H1 (cell line): Measurements from ENCODE around the gene STIM2. TPM values are rescaled to one million over a fixed set of nuclear protein-coding genes. Genes with fewer than 3 reads are reported as not detected.

Experiments used
- CTCF ChIA-PET: fragments of 300-600 bp; sonication (Branson Sonifier 250); formaldehyde crosslinking; loops from one replicate; lab custom pipeline; 2021; ENCODE audit not compliant: partially characterized antibody; lab: Charles Lee
- POLR2A ChIA-PET: fragments of 300-600 bp; sonication (Branson Sonifier 250); formaldehyde crosslinking; loops from one replicate; lab custom pipeline; 2021; ENCODE audit warnings: inconsistent platforms; ENCODE audit not compliant: partially characterized antibody; lab: Charles Lee
- DNase-seq, 2 experiments: peaks; one replicate each; pipeline versions ENCODE4 v3.0.0 to v3.0.0-alpha.2; 2010 to 2022; ENCODE audit warnings: low spot score in 2 of 2, low read depth in 1 of 2, mixed read lengths in 1 of 2
- FAIRE-seq: peaks from 2 replicates; lab custom pipeline; 2011; peaks lifted over from hg19 to GRCh38; lab: Jason Lieb, UNC
- H2AFZ ChIP-seq: 2 replicates; pipeline ENCODE4 v1.8.1; 2012; ENCODE audit warnings: low read length, inconsistent platforms
- H2AK5ac ChIP-seq: 2 replicates; pipeline ENCODE4 v1.6.1; 2013; ENCODE audit warnings: low read depth, low read length
- H2BK120ac ChIP-seq: replicated peaks from 2 replicates; pipeline ENCODE3; 2013; ENCODE audit warnings: low read depth, low read length, inconsistent platforms
- H2BK12ac ChIP-seq: 2 replicates; pipeline ENCODE4 v1.6.1; 2013; ENCODE audit warnings: low read depth, low read length
- H2BK15ac ChIP-seq: 2 replicates; pipeline ENCODE4 v1.6.1; 2013; ENCODE audit warnings: low read length
- H2BK20ac ChIP-seq: 2 replicates; pipeline ENCODE4 v1.6.1; 2013; ENCODE audit warnings: low read length
- H2BK5ac ChIP-seq: 2 replicates; pipeline ENCODE4 v1.6.1; 2013; ENCODE audit warnings: low read depth, low read length
- H3K14ac ChIP-seq: 2 replicates; pipeline ENCODE4 v1.6.1; 2013; ENCODE audit warnings: inconsistent platforms; ENCODE audit not compliant: insufficient read length
- H3K18ac ChIP-seq: 2 replicates; pipeline ENCODE4 v1.6.1; 2013; ENCODE audit warnings: low read length; ENCODE audit errors: extremely low read depth
- H3K23ac ChIP-seq: 2 replicates; pipeline ENCODE4 v1.6.1; 2013; ENCODE audit warnings: inconsistent platforms; ENCODE audit not compliant: insufficient read length
- H3K23me2 ChIP-seq: 2 replicates; pipeline ENCODE4 v1.6.1; 2013; ENCODE audit warnings: low read depth, low read length
- H3K27ac ChIP-seq: 2 replicates; pipeline ENCODE4 v1.6.1; 2011; ENCODE audit warnings: low read depth, low read length, inconsistent platforms
- H3K27me3 ChIP-seq, 4 experiments: replicated peaks in 1 of 4; 1 replicate in 1 of 4; 2 replicates in 3 of 4; pipeline versions ENCODE4 v1.6.1 to v1.8.1; 2011 to 2013; ENCODE audit warnings: low read length in 3 of 4, mild to moderate bottlenecking in 3 of 4, inconsistent platforms in 2 of 4, mixed read lengths in 2 of 4, moderate library complexity in 1 of 4; ENCODE audit not compliant: control insufficient read depth in 3 of 4, insufficient read depth in 3 of 4; ENCODE audit errors: extremely low read depth in 1 of 4
- H3K36me3 ChIP-seq, 4 experiments: 2 replicates each; pipeline versions ENCODE4 v1.6.1 to v1.8.1; 2011 to 2013; ENCODE audit warnings: mild to moderate bottlenecking in 4 of 4, low read length in 3 of 4, moderate library complexity in 2 of 4, control low read depth in 1 of 4, inconsistent platforms in 1 of 4; ENCODE audit not compliant: insufficient read depth in 4 of 4, control insufficient read depth in 2 of 4
- H3K4ac ChIP-seq: replicated peaks from 2 replicates; pipeline ENCODE3; 2013; ENCODE audit warnings: low read length, low read depth, mixed read lengths, inconsistent platforms; ENCODE audit not compliant: insufficient read length
- H3K4me1 ChIP-seq, 4 experiments: replicated peaks in 1 of 4; 1 replicate in 1 of 4; 2 replicates in 3 of 4; pipeline versions ENCODE4 v1.6.1 to v1.8.1; 2011 to 2013; ENCODE audit warnings: low read length in 3 of 4, inconsistent platforms in 2 of 4, mixed read lengths in 1 of 4; ENCODE audit not compliant: insufficient read depth in 4 of 4, control insufficient read depth in 3 of 4
- H3K4me2 ChIP-seq, 2 experiments: 2 replicates each; pipeline versions ENCODE4 v1.6.1 to v1.8.1; 2011 to 2013; ENCODE audit warnings: low read depth in 2 of 2, low read length in 2 of 2, control low read depth in 1 of 2, inconsistent platforms in 1 of 2, mild to moderate bottlenecking in 1 of 2; ENCODE audit not compliant: insufficient read depth in 1 of 2
- H3K4me3 ChIP-seq, 4 experiments: fragments of 200-600, 300-600 bp in 1 of 4; sonication (generic), shearing (Covaris generic), sonication (Bioruptor Twin) in 1 of 4; 2 replicates each; pipeline versions ENCODE4 v1.5.1 to v1.8.1; 2011 to 2016; ENCODE audit warnings: low read length in 4 of 4, low read depth in 3 of 4, control low read depth in 2 of 4, inconsistent platforms in 2 of 4, mild to moderate bottlenecking in 2 of 4, mixed read lengths in 1 of 4, moderate library complexity in 1 of 4; ENCODE audit not compliant: insufficient read depth in 2 of 4; ENCODE audit errors: extremely low read depth in 1 of 4
- H3K56ac ChIP-seq: replicated peaks from 2 replicates; pipeline ENCODE3; 2013; ENCODE audit warnings: low read depth, mild to moderate bottlenecking, mixed read lengths, low read length, inconsistent platforms; ENCODE audit not compliant: insufficient read length
- H3K79me1 ChIP-seq: 2 replicates; pipeline ENCODE4 v1.6.1; 2013; ENCODE audit warnings: low read depth, low read length, control low read depth
- H3K79me2 ChIP-seq, 2 experiments: 2 replicates each; pipeline versions ENCODE4 v1.6.1 to v1.8.1; 2012 to 2013; ENCODE audit warnings: low read length in 2 of 2, mild to moderate bottlenecking in 2 of 2, inconsistent platforms in 1 of 2; ENCODE audit not compliant: insufficient read depth in 2 of 2, control insufficient read depth in 1 of 2
- H3K9ac ChIP-seq, 4 experiments: replicated peaks in 1 of 4; 1 replicate in 1 of 4; 2 replicates in 3 of 4; pipeline versions ENCODE4 v1.6.1 to v1.8.1; 2011 to 2013; ENCODE audit warnings: low read depth in 3 of 4, low read length in 3 of 4, control low read depth in 2 of 4, mild to moderate bottlenecking in 2 of 4, moderate library complexity in 2 of 4, inconsistent platforms in 1 of 4; ENCODE audit errors: extremely low read depth in 1 of 4
- H3K9me3 ChIP-seq, 2 experiments: 2 replicates each; pipeline versions ENCODE4 v1.6.1 to v1.8.1; 2012 to 2013; ENCODE audit warnings: mild to moderate bottlenecking in 2 of 2, moderate library complexity in 2 of 2, control low read depth in 1 of 2, inconsistent platforms in 1 of 2, low read depth in 1 of 2, low read length in 1 of 2, mixed read lengths in 1 of 2; ENCODE audit not compliant: insufficient read depth in 2 of 2
- H4K20me1 ChIP-seq, 2 experiments: replicated peaks in 1 of 2; 2 replicates each; pipeline versions ENCODE3 to v1.8.1; 2011 to 2013; ENCODE audit warnings: inconsistent platforms in 2 of 2, low read length in 2 of 2, mild to moderate bottlenecking in 1 of 2; ENCODE audit not compliant: insufficient read depth in 2 of 2, control insufficient read depth in 1 of 2
- H4K5ac ChIP-seq: 2 replicates; pipeline ENCODE4 v1.6.1; 2013; ENCODE audit warnings: low read length, low read depth, mixed read lengths, inconsistent platforms; ENCODE audit not compliant: insufficient read length
- H4K8ac ChIP-seq: 2 replicates; pipeline ENCODE4 v1.8.0; 2013; ENCODE audit warnings: mild to moderate bottlenecking, moderate library complexity, low read length, inconsistent platforms; ENCODE audit not compliant: insufficient read depth; ENCODE audit errors: extremely low read depth
- H4K91ac ChIP-seq: replicated peaks from 2 replicates; pipeline ENCODE3; 2013; ENCODE audit warnings: low read length, mixed read lengths, inconsistent platforms; ENCODE audit not compliant: insufficient read length
- ASH2L ChIP-seq: fragments of 200-600, 300-600 bp; sonication (generic); IDR thresholded peaks from one replicate; pipeline ENCODE4 v1.7.1; 2017; ENCODE audit warnings: low read length
- BRCA1 ChIP-seq: IDR thresholded peaks from 2 replicates; pipeline ENCODE4 v1.6.1; 2012; ENCODE audit warnings: low read depth, low read length, improper control_type of control experiment
- CBX5 ChIP-seq: fragments of 300-800, 300-1000 bp; sonication (generic); IDR thresholded peaks from 2 replicates; pipeline ENCODE4 v1.7.1; 2016; ENCODE audit warnings: antibody characterized with exemption, low read length, low read depth
- CEBPB ChIP-seq: IDR thresholded peaks from 2 replicates; pipeline ENCODE4 v1.6.1; 2012; ENCODE audit warnings: low read depth, low read length
- CHD2 ChIP-seq: IDR thresholded peaks from 2 replicates; pipeline ENCODE4 v1.6.1; 2012; ENCODE audit warnings: low read length, improper control_type of control experiment
- FOSL1 ChIP-seq: IDR thresholded peaks from 2 replicates; pipeline ENCODE4 v1.6.1; 2011; ENCODE audit warnings: mild to moderate bottlenecking, low read depth, low read length, moderate library complexity; ENCODE audit not compliant: insufficient read depth
- MAX ChIP-seq: IDR thresholded peaks from 2 replicates; pipeline ENCODE4 v1.6.1; 2012; ENCODE audit warnings: inconsistent platforms
- TAF7 ChIP-seq: optimal IDR thresholded peaks from 2 replicates; pipeline ENCODE3; 2011; ENCODE audit warnings: low read depth, mild to moderate bottlenecking, inconsistent platforms, low read length, moderate library complexity, borderline replicate concordance
- TCF12 ChIP-seq: IDR thresholded peaks from 2 replicates; pipeline ENCODE4 v1.6.1; 2011; ENCODE audit warnings: low read depth, mild to moderate bottlenecking, low read length
- WGBS, 2 experiments: shearing (Covaris generic) in 1 of 2; methylation state at CpG; one replicate each; pipeline versions ENCODE4 v1.1.6 to v1.1.7; 2013 to 2015; ENCODE audit warnings: low lambda C conversion rate in 2 of 2, mixed read lengths in 2 of 2, inconsistent platforms in 1 of 2, low coverage in 1 of 2, missing lambda C conversion rate in 1 of 2; ENCODE audit not compliant: insufficient replicate concordance in 2 of 2, insufficient coverage in 1 of 2, insufficient read length in 1 of 2; ENCODE audit errors: extremely low coverage in 1 of 2, missing lambda C conversion rate in 1 of 2; 5-methylcytosine and 5-hydroxymethylcytosine counted together
- polyA plus RNA-seq, 7 experiments: library from polyadenylated mRNA; depleted of rRNA in 3 of 7; stranded (reverse) in 5 of 7; unstranded in 2 of 7; fragments of >200 nt in 5 of 7; fragments of 200-250 nt in 2 of 7; gene quantifications; 1 replicate in 5 of 7; 2 replicates in 1 of 7; 4 replicates in 1 of 7; pipeline versions ENCODE4 v1.2.1 to v1.2.3, GENCODE V29; 2011 to 2013; ENCODE audit warnings: missing spikeins in 2 of 7, mixed read lengths in 2 of 7
- total RNA-seq: library from RNA; stranded (reverse); fragmentation: NEBNext Ultra II Directional; extraction: Animal tissue kit (Norgen Biotek cat#: 25700); gene quantifications from 2 replicates; pipeline ENCODE4 v1.2.1, GENCODE V29; 2021

The STIM2 gene
- total and polyA plus RNA-seq, 2 of the 8 experiments (the other 6 are each of a cell fraction or from before 2014, with no cell fraction given) = 22.9 to 23.0 TPM

- no peaks in the 10 kb centered on the region for H3K79me1 ChIP-seq
- POLR2A ChIA-PET = interaction anchor here (0.7 to 1.6 kb wide), 3 partner anchors 10 to 13 kb away, joined by 3 to 4 read pairs (median 3); partner anchors contain the start of gene STIM2
- no peaks in the 10 kb centered on the region for H3K27me3 ChIP-seq
- H2AFZ ChIP-seq = no peak overlapping the region
- no peak overlapping the region for H3K4ac ChIP-seq
- H2BK20ac ChIP-seq = no peak overlapping the region
- no peak overlapping the region for H4K91ac ChIP-seq
- no peak overlapping the region for H2BK5ac ChIP-seq
- CTCF ChIA-PET = interaction anchor here (0.6 to 1.3 kb wide), 2 partner anchors 10 to 436 kb away, joined by 3 to 6 read pairs; no protein-coding TSS in a partner anchor
- H4K8ac ChIP-seq = no peak overlapping the region
- no peak overlapping the region for H4K5ac ChIP-seq
- no peak for DNase-seq
- no peak overlapping the region for H3K4me3 ChIP-seq
- no peaks in the 10 kb centered on the region for H3K4me1 ChIP-seq
- no peak overlapping the region for H2BK12ac ChIP-seq
- peaks cover 2% of the 10 kb centered on the region in 2 experiments for H4K20me1 ChIP-seq
- H3K9ac ChIP-seq = no peak overlapping the region
- WGBS, 2 experiments = 91% methylated on average over 10 of the region's 10 CpGs; no CpG with 5 or more reads in 1 of the 2 experiments
- no peak overlapping the region for H2BK120ac ChIP-seq
- H3K4me2 ChIP-seq = no peak overlapping the region
- H3K79me2 ChIP-seq = peaks cover 3 to 47% of the 10 kb centered on the region in 2 experiments; a peak in 2 of 4 replicates
- H2AK5ac ChIP-seq = no peak overlapping the region
- no peak overlapping the region for H2BK15ac ChIP-seq
- TF ChIP-seq ASH2L (no peak), TAF7 (no peak), CBX5 (no peak), CEBPB (no peak), MAX (no peak), BRCA1 (no peak), CHD2 (no peak), FOSL1 (no peak), TCF12 (no peak)
- H3K23me2 ChIP-seq = no peaks in the 10 kb centered on the region
- H3K9me3 ChIP-seq = no peaks in the 10 kb centered on the region
- H3K14ac ChIP-seq = no peak overlapping the region
- H3K36me3 ChIP-seq = no peaks in the 10 kb centered on the region
- H3K23ac ChIP-seq = no peak overlapping the region
- no peak for FAIRE-seq
- H3K27ac ChIP-seq = no peak overlapping the region
- H3K18ac ChIP-seq = no peak overlapping the region
- no peak overlapping the region for H3K56ac ChIP-seq
These were observed 12.9 kb downstream of the STIM2 start for GRCh38 chr4:26873391-26874026.
